Naive thymus-derived CD4-positive, alpha-beta T cell (primary cell): ENCODE measurements around the gene GTF2IRD1. TPM values are rescaled to one million over a fixed set of nuclear protein-coding genes. Genes with fewer than 3 reads are reported as not detected.

Source experiments
- ATAC-seq: fragments of 150-1000 bp; cut with Tn5 transposase; 2 replicates; pipeline ENCODE4 v1.10.0; 2021; ENCODE audit warnings: mild to moderate bottlenecking, moderate library complexity
- CTCF ChIA-PET: fragments of 350-600 bp; sonication (Branson Sonifier 250); formaldehyde crosslinking; loops from one replicate; lab custom pipeline; 2021; ENCODE audit warnings: antibody characterized with exemption; lab: Charles Lee
- POLR2A ChIA-PET: fragments of 350-600 bp; sonication (Branson Sonifier 250); formaldehyde crosslinking; loops from one replicate; lab custom pipeline; 2021; ENCODE audit warnings: antibody characterized with exemption, inconsistent platforms; lab: Charles Lee
- DNase-seq, 9 donors: peaks; one replicate each; pipeline versions ENCODE4 v3.0.0 to v3.0.0-alpha.2; 2020 to 2022; ENCODE audit warnings: mixed read lengths in 1 of 9
- H3K27ac ChIP-seq: one replicate; pipeline ENCODE4 v1.7.0; 2013; ENCODE audit warnings: mild to moderate bottlenecking, low read depth, low read length, moderate library complexity
- H3K27me3 ChIP-seq, 2 donors: one replicate each; pipeline ENCODE4 v1.7.0; 2013; ENCODE audit warnings: low read length in 2 of 2, mild to moderate bottlenecking in 2 of 2, moderate library complexity in 2 of 2; ENCODE audit not compliant: control insufficient read depth in 2 of 2, insufficient read depth in 2 of 2
- H3K36me3 ChIP-seq, 3 experiments: 1 replicate in 2 of 3; 2 replicates in 1 of 3; pipeline ENCODE4 v1.7.0; 2013; ENCODE audit warnings: low read length in 3 of 3, mild to moderate bottlenecking in 3 of 3, moderate library complexity in 1 of 3; ENCODE audit not compliant: insufficient read depth in 3 of 3, control insufficient read depth in 2 of 3
- H3K4me1 ChIP-seq, 2 donors: one replicate each; pipeline ENCODE4 v1.7.0; 2013; ENCODE audit warnings: low read length in 2 of 2, mild to moderate bottlenecking in 2 of 2, moderate library complexity in 1 of 2; ENCODE audit not compliant: control insufficient read depth in 2 of 2, insufficient read depth in 2 of 2
- H3K4me3 ChIP-seq: 2 replicates; pipeline ENCODE4 v1.7.0; 2013; ENCODE audit warnings: mild to moderate bottlenecking, low read length
- H3K9me3 ChIP-seq, 3 experiments: 1 replicate in 2 of 3; 2 replicates in 1 of 3; pipeline ENCODE4 v1.7.0; 2013; ENCODE audit warnings: low read length in 3 of 3; ENCODE audit not compliant: control insufficient read depth in 2 of 3
- H3K27ac Mint-ChIP-seq, 9 donors: one replicate each; pipeline ENCODE4 v1.8.0; 2020 to 2022; ENCODE audit warnings: mixed read lengths in 9 of 9, mild to moderate bottlenecking in 8 of 9, moderate library complexity in 5 of 9, inconsistent platforms in 2 of 9
- H3K27me3 Mint-ChIP-seq, 5 donors: one replicate each; pipeline ENCODE4 v1.8.0; 2021 to 2022; ENCODE audit warnings: mixed read lengths in 5 of 5, mild to moderate bottlenecking in 1 of 5
- H3K36me3 Mint-ChIP-seq, 5 donors: one replicate each; pipeline ENCODE4 v1.8.0; 2020 to 2022; ENCODE audit warnings: mixed read lengths in 5 of 5, mild to moderate bottlenecking in 3 of 5, inconsistent platforms in 1 of 5
- H3K4me1 Mint-ChIP-seq, 7 donors: one replicate each; pipeline ENCODE4 v1.8.0; 2020 to 2022; ENCODE audit warnings: mixed read lengths in 7 of 7, mild to moderate bottlenecking in 3 of 7, inconsistent platforms in 1 of 7
- H3K4me3 Mint-ChIP-seq, 10 donors: one replicate each; pipeline ENCODE4 v1.8.0; 2020 to 2022; ENCODE audit warnings: mild to moderate bottlenecking in 10 of 10, mixed read lengths in 10 of 10, moderate library complexity in 6 of 10, inconsistent platforms in 2 of 10
- H3K9me3 Mint-ChIP-seq, 11 donors: one replicate each; pipeline ENCODE4 v1.8.0; 2020 to 2022; ENCODE audit warnings: mixed read lengths in 11 of 11, mild to moderate bottlenecking in 4 of 11, inconsistent platforms in 1 of 11, moderate library complexity in 1 of 11
- intact Hi-C, 2 donors: fragments of 100-400 bp; cut with micrococcal nuclease; formaldehyde crosslinking; loops; one replicate each; pipeline ENCODE4 v1.15.1; 2023
- polyA plus RNA-seq, 2 donors: library from polyadenylated mRNA; unstranded; fragments of 300-500 nt; fragmentation: Illumina TruSeq; gene quantifications; one replicate each; pipeline ENCODE4 v1.2.3, GENCODE V29; 2021
- total RNA-seq, 6 experiments: library from RNA in 5 of 6; stranded (reverse) in 5 of 6; gene quantifications; 1 replicate in 5 of 6; 2 replicates in 1 of 6; pipeline ENCODE4 v1.2.3 and lab custom pipeline; 2021 to 2026

The GTF2IRD1 gene
- total and polyA plus RNA-seq, 7 experiments from 2014 or later = 0.07 to 5.6 (median 0.93) TPM; not detected in 1

- ChIA-PET CTCF (no interaction called here), POLR2A (no interaction called here)
- Histone ChIP-seq H3K9me3 (no peaks in the 10 kb centered on the region), H3K27me3 (no peaks in the 10 kb centered on the region), H3K4me3 (no peak overlapping the region), H3K27ac (no peak overlapping the region), H3K4me1 (no peaks in the 10 kb centered on the region), H3K36me3 (no peaks in the 10 kb centered on the region)
- H3K9me3 Mint-ChIP-seq = peaks cover 0 to 5% (median 0%) of the 10 kb centered on the region in 11 donors
- H3K4me1 Mint-ChIP-seq = peaks cover 0 to 2% (median 0%) of the 10 kb centered on the region in 7 donors
- no peaks in the 10 kb centered on the region for H3K27me3 Mint-ChIP-seq
- no peak overlapping the region for H3K27ac Mint-ChIP-seq
- H3K4me3 Mint-ChIP-seq = no peak overlapping the region
- DNase-seq (no peak), ATAC-seq (no peak)
- no peaks in the 10 kb centered on the region for H3K36me3 Mint-ChIP-seq
- intact Hi-C loops = no loop called here
These were observed 45.5 kb downstream of the GTF2IRD1 start for GRCh38 chr7:74498996-74499834.

- intact Hi-C loops = no loop called here
- H3K36me3 Mint-ChIP-seq = no peaks in the 10 kb centered on the region
- POLR2A ChIA-PET = no interaction called here
- no peak overlapping the region for H3K4me3 Mint-ChIP-seq
- Histone ChIP-seq H3K27me3 (no peaks in the 10 kb centered on the region), H3K36me3 (no peaks in the 10 kb centered on the region), H3K4me1 (no peaks in the 10 kb centered on the region), H3K27ac (no peak overlapping the region), H3K9me3 (no peaks in the 10 kb centered on the region), H3K4me3 (no peak overlapping the region)
- no peak overlapping the region for H3K27ac Mint-ChIP-seq
- no peaks in the 10 kb centered on the region for H3K27me3 Mint-ChIP-seq
- H3K4me1 Mint-ChIP-seq = peaks cover 0 to 2% (median 0%) of the 10 kb centered on the region in 7 donors
- peaks cover 0 to 5% (median 0%) of the 10 kb centered on the region in 11 donors for H3K9me3 Mint-ChIP-seq
- no peak for DNase-seq
- no peak for ATAC-seq
- CTCF ChIA-PET = no interaction called here
These were observed 46.2 kb downstream of the GTF2IRD1 start for GRCh38 chr7:74499835-74500388.

DNA sequence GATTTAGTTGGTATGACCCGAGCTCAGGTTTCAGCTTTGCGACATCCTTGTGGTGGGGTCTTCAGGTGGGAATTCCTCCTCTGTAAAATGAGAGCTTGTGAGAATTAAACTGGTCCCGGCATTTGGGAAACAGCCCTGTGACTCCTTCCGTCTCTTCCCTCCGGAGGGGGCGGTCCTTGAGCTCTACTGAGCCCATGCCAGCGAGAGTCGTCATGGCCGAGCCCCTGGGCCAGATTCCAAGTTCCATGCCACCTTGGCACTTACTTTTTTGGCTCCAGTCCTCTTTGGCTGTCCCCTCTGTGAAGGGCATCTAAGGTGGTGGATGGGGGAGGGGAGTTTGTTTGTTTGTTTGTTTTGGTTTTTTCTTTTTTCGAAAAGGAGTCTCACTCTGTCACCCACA is 47.6 kb downstream of the GTF2IRD1 start:
- DNase-seq (no peak), ATAC-seq (no peak)
- H3K4me1 Mint-ChIP-seq = peaks cover 0 to 2% (median 0%) of the 10 kb centered on the region in 7 donors
- Histone ChIP-seq H3K4me1 (no peaks in the 10 kb centered on the region), H3K36me3 (no peaks in the 10 kb centered on the region), H3K27ac (no peak overlapping the region), H3K27me3 (no peaks in the 10 kb centered on the region), H3K4me3 (no peak overlapping the region), H3K9me3 (no peaks in the 10 kb centered on the region)
- H3K27me3 Mint-ChIP-seq = no peaks in the 10 kb centered on the region
- no peak overlapping the region for H3K27ac Mint-ChIP-seq
- ChIA-PET POLR2A (no interaction called here), CTCF (no interaction called here)
- intact Hi-C loops = no loop called here
- H3K36me3 Mint-ChIP-seq = no peaks in the 10 kb centered on the region
- H3K4me3 Mint-ChIP-seq = no peak overlapping the region
- peaks cover 0 to 3% (median 0%) of the 10 kb centered on the region in 11 donors for H3K9me3 Mint-ChIP-seq

DNA sequence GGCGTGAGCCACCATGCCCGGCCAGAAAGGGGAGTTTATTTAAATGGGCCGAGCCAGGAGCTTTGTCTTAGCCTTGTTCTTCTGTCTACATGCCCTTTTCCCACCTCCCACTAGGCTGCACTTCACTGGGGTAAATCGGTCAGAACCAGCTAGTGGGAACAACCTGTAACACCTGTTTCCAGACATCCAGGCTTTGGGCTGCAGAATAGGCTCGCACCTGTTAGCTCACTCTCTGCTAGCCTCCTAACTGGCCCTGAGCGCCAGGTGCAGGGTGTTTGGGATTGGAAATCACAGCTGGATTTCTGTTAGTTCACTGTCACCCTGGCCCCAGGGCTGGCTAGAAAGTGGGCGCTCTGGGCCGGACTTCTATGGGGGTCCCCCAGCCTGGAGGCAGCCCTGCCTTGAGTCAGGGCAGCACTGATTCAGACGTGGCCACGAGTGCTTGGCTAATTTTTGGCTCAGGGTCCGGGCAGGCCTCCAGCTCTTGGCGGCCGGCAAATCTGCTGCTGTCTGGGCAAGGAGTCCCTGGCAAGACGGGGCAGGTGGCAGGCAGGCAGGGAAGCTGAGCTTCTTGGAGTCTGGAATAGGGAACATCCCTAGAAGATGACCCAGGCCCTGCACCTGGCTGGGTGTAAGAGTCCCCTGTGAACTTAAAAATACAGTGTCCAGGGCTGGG is 48.6 kb downstream of the GTF2IRD1 start:
- DNase-seq (no peak), ATAC-seq (no peak)
- no peak overlapping the region for H3K4me3 ChIP-seq
- CTCF ChIA-PET = no interaction called here
- POLR2A ChIA-PET = no interaction called here
- H3K4me1 Mint-ChIP-seq = peaks cover 0 to 2% (median 0%) of the 10 kb centered on the region in 7 donors
- no peak overlapping the region for H3K27ac ChIP-seq
- no peaks in the 10 kb centered on the region for H3K4me1 ChIP-seq
- intact Hi-C loops = no loop called here
- no peak overlapping the region for H3K4me3 Mint-ChIP-seq
- no peaks in the 10 kb centered on the region for H3K36me3 Mint-ChIP-seq
- no peaks in the 10 kb centered on the region for H3K27me3 Mint-ChIP-seq
- H3K27ac Mint-ChIP-seq = no peak overlapping the region
- no peaks in the 10 kb centered on the region for H3K9me3 ChIP-seq
- H3K36me3 ChIP-seq = no peaks in the 10 kb centered on the region
- H3K27me3 ChIP-seq = no peaks in the 10 kb centered on the region
- H3K9me3 Mint-ChIP-seq = peaks cover 0 to 3% (median 0%) of the 10 kb centered on the region in 11 donors

- no peak for DNase-seq
- Mint-ChIP-seq H3K9me3 (peaks cover 0 to 3% (median 0%) of the 10 kb centered on the region in 11 donors), H3K4me1 (no peaks in the 10 kb centered on the region), H3K27ac (no peak overlapping the region), H3K27me3 (no peaks in the 10 kb centered on the region), H3K36me3 (no peaks in the 10 kb centered on the region), H3K4me3 (no peak overlapping the region)
- no peaks in the 10 kb centered on the region for H3K9me3 ChIP-seq
- ATAC-seq = no peak
- H3K27ac ChIP-seq = no peak overlapping the region
- intact Hi-C loops = no loop called here
- no peaks in the 10 kb centered on the region for H3K36me3 ChIP-seq
- POLR2A ChIA-PET = no interaction called here
- no peaks in the 10 kb centered on the region for H3K4me1 ChIP-seq
- H3K27me3 ChIP-seq = no peaks in the 10 kb centered on the region
- CTCF ChIA-PET = no interaction called here
- no peak overlapping the region for H3K4me3 ChIP-seq
These were observed 49.4 kb downstream of the GTF2IRD1 start for GRCh38 chr7:74503061-74503460.

GRCh38 chr7:74503943-74504342 is 50.2 kb downstream of the GTF2IRD1 start:
- Histone ChIP-seq H3K36me3 (no peaks in the 10 kb centered on the region), H3K9me3 (no peaks in the 10 kb centered on the region), H3K27me3 (no peaks in the 10 kb centered on the region), H3K4me1 (no peaks in the 10 kb centered on the region), H3K4me3 (no peak overlapping the region), H3K27ac (no peak overlapping the region)
- POLR2A ChIA-PET = no interaction called here
- CTCF ChIA-PET = no interaction called here
- no peak overlapping the region for H3K27ac Mint-ChIP-seq
- DNase-seq (no peak), ATAC-seq (no peak)
- intact Hi-C loops = no loop called here
- no peak overlapping the region for H3K4me3 Mint-ChIP-seq
- H3K27me3 Mint-ChIP-seq = no peaks in the 10 kb centered on the region
- no peaks in the 10 kb centered on the region for H3K36me3 Mint-ChIP-seq
- peaks cover 0 to 3% (median 0%) of the 10 kb centered on the region in 11 donors for H3K9me3 Mint-ChIP-seq
- H3K4me1 Mint-ChIP-seq = no peaks in the 10 kb centered on the region
